ENCODE results near the gene MMGT1.

- TF ChIP-seq CTCF (IDR thresholded peaks at IDR 0.05) (no peak), POLR2A (IDR thresholded peaks at IDR 0.05) (no peak)
Measured at GRCh38 chrX:135981010-135981409, 7.2 kb upstream of the MMGT1 start.
